Ovary (tissue), 3 donors: Measurements from ENCODE around the gene CHD6.

ENCODE experiments used
- POLR2A ChIP-seq: fragments of 450-650 bp; IDR thresholded peaks from one replicate; pipeline ENCODE4 v1.6.1; 2017; ENCODE audit warnings: antibody characterized with exemption, mild to moderate bottlenecking, moderate library complexity
- TF ChIP-seq, protein P1 (sequence below), 3 donors: fragments of 450-650 bp in 2 of 3; fragments of 200-600 bp in 1 of 3; IDR thresholded peaks; one replicate each; pipeline versions ENCODE4 v1.5.1 to v1.8.0; 2016 to 2022; ENCODE audit warnings: antibody characterized with exemption in 3 of 3, mild to moderate bottlenecking in 1 of 3
- donor health status: DM: no; HTN: no; CAD: no.

DNA sequence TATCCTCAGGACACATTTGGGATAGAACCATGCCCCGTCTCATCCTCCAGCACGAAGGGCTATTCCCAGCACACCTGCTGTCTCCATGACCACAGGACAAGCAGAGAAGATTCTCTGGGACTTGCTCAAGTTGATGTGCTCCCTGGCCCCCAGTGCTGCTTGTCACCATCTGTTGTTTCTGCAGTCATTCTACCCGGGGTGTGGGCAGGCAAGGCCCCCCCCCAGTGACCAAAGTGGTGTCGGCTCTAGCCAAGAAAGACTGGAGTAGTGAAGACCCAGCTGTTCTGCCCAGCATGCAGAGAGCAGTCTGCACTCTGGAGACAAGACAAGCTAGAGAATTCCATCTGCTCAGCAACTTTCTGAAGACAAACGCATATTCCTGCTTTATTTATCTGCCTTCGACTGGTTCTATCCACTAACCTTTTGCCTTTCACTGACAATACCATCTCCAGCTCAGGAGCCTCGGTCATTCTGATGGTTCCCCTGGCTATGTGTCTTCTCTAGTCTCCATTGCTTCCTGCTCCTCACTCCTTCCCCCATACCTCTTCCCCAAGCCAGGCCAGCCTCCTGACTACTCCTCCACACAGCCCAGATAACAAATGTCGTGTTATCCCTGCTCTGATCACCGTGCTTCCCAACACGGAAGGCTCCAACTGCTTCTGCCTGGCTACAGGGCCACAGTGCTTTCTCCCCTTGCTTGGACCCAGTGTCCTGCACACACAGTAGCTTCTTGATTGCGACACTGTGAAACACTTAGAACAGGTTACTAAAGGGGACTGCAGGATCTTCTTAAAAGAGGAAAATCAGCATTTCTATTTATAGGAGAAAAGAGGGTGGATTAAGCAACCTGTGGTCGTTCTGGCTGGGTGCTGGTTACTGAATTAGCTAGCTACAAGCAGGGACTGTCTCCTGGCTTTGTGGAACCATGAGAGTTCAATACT lies 164.9 kb downstream of the CHD6 start:
- no peak for TF ChIP-seq POLR2A
- TF ChIP-seq, protein P1, sequence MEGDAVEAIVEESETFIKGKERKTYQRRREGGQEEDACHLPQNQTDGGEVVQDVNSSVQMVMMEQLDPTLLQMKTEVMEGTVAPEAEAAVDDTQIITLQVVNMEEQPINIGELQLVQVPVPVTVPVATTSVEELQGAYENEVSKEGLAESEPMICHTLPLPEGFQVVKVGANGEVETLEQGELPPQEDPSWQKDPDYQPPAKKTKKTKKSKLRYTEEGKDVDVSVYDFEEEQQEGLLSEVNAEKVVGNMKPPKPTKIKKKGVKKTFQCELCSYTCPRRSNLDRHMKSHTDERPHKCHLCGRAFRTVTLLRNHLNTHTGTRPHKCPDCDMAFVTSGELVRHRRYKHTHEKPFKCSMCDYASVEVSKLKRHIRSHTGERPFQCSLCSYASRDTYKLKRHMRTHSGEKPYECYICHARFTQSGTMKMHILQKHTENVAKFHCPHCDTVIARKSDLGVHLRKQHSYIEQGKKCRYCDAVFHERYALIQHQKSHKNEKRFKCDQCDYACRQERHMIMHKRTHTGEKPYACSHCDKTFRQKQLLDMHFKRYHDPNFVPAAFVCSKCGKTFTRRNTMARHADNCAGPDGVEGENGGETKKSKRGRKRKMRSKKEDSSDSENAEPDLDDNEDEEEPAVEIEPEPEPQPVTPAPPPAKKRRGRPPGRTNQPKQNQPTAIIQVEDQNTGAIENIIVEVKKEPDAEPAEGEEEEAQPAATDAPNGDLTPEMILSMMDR (IDR thresholded peaks at IDR 0.05): no peak
